ENCODE data around the gene ZNF277.

Gene ZNF277, protein sequence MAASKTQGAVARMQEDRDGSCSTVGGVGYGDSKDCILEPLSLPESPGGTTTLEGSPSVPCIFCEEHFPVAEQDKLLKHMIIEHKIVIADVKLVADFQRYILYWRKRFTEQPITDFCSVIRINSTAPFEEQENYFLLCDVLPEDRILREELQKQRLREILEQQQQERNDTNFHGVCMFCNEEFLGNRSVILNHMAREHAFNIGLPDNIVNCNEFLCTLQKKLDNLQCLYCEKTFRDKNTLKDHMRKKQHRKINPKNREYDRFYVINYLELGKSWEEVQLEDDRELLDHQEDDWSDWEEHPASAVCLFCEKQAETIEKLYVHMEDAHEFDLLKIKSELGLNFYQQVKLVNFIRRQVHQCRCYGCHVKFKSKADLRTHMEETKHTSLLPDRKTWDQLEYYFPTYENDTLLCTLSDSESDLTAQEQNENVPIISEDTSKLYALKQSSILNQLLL

DNA sequence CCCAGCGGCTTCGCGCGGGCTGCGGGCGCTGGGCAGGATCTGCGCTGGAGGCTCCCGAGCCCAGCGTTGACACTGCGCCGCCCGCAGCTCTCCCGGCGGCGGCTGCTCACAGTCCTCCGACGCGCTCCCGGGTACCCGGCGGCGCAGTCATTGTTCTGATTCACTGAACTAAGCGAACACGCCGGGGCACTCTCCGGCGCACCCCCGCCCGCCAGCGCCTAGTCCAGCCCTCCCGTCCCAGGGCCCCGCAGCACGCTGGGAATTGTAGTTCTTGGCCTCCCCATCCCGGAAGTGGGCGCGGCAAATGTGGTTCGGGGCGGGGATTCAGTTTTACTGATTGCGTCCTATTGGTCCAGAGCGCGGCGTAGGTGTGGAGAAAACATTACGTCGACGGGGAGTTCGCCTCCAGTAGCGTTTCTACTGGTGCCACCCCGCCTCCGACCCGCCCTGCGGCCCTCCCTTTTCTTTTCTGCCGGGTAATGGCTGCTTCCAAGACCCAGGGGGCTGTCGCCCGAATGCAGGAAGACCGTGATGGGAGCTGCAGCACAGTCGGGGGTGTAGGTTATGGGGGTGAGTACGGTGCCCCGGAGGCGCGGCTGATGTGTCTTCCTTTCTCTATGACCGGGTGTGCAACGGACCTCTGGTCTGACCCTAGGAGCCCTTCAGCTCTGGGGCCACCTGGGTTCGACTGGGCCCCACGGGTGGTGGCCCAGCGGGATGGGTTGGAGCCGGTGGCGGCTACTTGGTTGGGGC, at the start of gene ZNF277, which contains the start of gene DOCK4:
ZNF277 (plus strand) TSS at position 458 of the 753 bp plus-strand sequence; CDS start at position 480, 22 bp downstream.
DOCK4 (minus strand) TSS at position 162 of the 753 bp plus-strand sequence. CDS start 261 bp downstream, outside the sequence.
- FAIRE-seq: peak; percentile 95

- no peak for FAIRE-seq
Measured at GRCh38 chr7:112157072-112157471, 49.4 kb upstream of the ZNF277 start.

- FAIRE-seq: no peak
Measured at GRCh38 chr7:112159351-112159750, 47.1 kb upstream of the ZNF277 start.

DNA sequence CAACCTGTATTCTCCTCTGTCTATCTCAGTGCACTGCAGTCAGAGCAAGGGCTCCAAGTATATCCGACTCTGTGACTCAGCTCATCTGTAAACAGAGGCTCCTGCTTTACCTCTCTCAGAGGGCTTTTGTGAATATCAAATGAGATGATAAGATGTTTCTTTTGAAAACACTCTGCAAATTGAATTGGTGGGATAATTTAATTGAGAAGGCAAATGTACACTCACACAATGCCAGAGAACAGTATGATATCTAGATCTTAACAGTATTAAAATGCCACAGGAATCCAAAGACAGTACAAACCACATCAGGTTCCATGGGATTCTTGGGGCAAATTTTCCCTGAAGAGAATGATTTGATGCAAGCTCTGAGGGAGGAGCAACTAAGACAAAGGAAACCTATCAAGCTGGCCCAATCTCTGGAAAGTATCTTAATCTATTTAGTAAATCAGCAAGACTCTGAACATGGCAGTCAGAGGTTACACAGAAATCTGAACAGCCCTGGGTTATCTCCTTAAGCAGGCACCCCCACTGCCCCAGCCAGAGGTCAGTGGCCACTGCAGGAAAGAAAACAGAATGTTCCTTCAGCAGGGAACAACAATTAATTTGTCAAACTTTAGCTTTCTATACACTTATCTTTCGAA, 46.2 kb upstream of the ZNF277 start:
- no peak for FAIRE-seq

DNA sequence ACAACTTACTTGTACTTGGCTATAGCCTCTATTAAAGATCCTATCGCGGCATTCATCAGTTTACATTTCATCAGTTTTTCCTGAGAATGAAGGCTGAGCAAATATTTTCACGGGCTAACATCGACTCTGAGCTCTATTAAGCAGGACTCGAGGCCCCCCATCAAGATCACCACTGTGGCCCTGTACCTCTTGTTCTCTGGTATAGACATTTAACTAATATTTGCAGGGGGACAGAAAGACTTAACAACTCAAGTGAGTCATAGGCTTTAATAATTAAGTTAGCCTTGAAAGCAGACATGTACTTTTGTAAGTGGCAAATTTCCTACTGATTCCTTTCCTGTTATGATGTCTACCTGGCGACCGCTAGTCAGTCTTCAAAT, 45.7 kb upstream of the ZNF277 start:
- no peak for FAIRE-seq

- FAIRE-seq: no peak
Measured at GRCh38 chr7:112161253-112162141, 45.0 kb upstream of the ZNF277 start.

GRCh38 chr7:112162142-112162766, 44.2 kb upstream of the ZNF277 start:
- no peak for FAIRE-seq

DNA sequence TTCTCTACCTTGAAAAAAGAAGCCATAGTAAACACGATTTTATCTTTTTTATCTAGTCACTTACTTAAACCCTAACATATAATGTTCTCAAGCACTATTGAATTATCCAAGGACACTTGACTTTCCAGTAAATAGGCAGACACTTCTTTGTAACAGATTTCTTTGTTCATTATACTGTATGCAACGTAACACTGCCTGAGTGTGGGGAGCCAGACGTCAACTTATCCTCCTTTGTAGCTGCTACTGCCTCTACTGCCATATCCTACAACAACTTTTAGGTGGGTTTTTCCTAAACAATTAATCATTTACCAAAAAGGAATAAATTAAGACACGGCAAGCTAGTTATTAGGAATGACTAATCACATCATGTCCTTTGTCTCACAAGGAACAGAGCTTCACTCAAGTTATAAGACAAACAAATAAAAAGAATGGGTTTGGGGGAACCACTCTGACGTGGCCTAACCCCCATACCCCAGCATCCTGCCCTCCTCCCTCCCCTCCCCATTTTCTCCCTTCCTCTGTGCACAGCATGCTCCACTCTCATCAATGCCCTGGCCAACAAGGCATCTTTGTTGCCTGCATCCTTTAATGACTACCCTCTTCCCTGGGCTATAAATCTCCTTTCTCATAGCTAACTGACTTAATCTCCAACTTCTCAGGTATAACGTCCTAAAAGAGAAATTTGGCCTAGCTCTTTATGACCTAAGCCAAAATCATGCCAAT, 43.5 kb upstream of the ZNF277 start:
- no peak for FAIRE-seq

GRCh38 chr7:112167147-112167546, 39.3 kb upstream of the ZNF277 start:
- FAIRE-seq: no peak

DNA sequence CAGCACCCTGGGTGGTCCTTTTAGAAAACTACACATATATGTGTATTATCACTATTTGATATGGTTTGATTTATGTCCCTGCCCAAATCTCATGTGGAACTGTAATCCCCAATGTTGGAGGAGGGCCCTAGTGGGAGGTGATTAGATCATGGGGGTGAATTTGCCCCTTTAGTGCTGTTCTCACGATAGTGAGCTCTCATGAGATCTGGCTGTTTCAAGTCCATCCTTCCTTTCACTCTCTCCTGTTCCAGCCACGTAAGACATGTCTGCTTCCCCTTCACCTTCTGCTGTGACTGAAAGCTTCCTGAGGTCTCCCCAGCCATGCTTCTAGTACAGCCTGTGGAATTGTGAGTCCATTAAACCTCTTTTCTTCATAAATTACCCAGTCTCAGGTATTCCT, 37.6 kb upstream of the ZNF277 start:
- no peak for FAIRE-seq

DNA sequence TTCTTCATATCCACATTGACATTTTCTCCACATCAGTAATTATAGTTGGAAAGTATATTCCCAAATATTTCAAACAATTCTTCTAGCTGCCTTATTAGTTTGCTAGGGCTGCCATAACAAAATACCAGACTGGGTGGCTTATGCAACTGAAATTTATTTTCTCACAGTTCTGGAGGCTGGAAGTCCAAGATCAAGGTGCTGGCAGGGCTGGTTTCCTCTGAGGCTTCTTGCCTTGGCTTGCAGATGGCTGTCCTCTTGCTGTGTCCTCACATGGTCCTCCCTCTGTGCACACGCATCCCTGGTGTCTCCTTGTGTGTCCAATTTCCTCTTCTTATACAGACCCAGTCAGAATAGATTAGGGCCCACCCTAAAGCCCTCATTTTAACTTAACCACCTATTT, 34.8 kb upstream of the ZNF277 start:
- FAIRE-seq: no peak

- FAIRE-seq: no peak
Measured at GRCh38 chr7:112172870-112173567, 33.5 kb upstream of the ZNF277 start.

DNA sequence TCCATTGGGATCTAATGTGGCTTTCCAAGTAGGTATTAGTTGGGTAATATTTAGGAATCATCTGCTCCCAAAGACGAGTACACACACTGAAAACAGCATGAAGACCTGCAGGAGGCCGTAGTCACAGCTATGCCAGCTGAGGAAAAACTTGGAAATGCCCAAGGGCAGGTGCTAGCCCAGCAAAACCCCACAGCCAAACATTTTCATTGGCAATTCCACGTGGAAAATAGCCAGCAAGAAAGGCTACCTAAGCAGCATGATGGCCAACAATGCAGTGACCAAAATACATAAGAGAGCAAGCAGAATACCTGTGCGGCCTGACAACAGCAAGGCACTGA, 33.0 kb upstream of the ZNF277 start:
- FAIRE-seq: no peak

DNA sequence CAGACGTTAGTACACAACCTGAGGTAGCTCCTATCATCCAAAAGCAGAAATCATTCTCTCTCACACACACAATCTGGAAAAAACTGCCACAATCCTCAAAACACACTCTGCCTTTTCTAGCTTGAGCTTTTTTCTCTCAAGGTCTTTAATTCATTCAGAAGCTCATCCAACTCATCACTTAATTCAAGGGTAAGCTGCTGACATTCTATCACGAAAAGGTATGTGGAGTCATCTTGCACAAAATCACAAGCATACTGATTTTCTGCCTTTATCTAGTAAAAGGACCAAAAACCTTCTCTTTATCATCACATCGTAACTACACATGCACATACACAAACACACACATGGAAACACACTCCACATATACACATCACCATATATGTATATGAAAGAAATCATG, 32.3 kb upstream of the ZNF277 start:
- FAIRE-seq: no peak

DNA sequence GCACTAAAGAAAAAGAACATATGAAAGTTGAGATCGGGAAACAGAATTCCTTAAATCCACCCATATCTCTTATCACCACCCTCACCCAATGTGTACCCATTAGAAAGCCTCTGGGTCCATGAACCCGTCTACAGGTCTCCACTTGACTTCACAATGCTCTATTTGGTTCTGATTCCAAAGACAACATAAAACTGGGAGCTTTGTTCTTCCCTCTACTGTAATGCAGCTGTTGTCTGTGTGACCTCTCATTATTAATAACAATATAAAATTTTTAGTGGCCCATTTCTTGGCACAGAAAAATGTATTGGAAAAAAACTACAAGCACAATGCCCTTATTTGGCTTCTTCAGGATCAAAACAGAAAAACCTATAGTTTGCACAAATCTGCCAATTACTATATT, 30.3 kb upstream of the ZNF277 start:
- FAIRE-seq: no peak

- FAIRE-seq: no peak
Measured at GRCh38 chr7:112176693-112177415, 29.6 kb upstream of the ZNF277 start.

GRCh38 chr7:112180223-112180622, 26.3 kb upstream of the ZNF277 start:
- FAIRE-seq: no peak

GRCh38 chr7:112182749-112183148, 23.7 kb upstream of the ZNF277 start:
- FAIRE-seq: no peak

- FAIRE-seq: no peak
Measured at GRCh38 chr7:112183266-112183665, 23.2 kb upstream of the ZNF277 start.

DNA sequence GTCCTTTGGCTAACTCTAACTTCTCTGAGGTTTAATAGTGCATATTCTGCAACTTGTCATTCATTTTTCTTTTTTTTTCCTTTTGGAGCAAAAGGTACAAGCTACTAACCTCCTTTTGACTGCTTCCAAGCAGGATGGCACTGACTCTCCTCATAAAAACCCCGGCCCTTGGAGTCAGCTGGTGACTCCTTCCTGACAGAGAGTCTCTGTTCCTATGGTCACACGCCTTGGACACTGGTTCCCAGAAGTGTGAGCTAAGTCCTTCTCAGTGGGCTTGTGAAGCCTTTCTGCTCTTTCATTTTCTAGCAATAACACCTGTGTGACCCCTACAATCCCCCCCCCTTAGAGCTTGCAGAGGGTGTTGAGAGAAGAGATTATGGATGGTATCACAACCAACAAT, 22.0 kb upstream of the ZNF277 start:
- FAIRE-seq: no peak
